Uterus (tissue), 2 donors: ENCODE measurements around the gene TTLL4.

ENCODE experiments used
- POLR2A ChIP-seq, 2 donors: fragments of 450-650 bp; IDR thresholded peaks; one replicate each; pipeline ENCODE4 v1.6.1; 2016; ENCODE audit warnings: antibody characterized with exemption in 2 of 2, mild to moderate bottlenecking in 1 of 2, moderate library complexity in 1 of 2
- TF ChIP-seq, protein P1 (sequence below), 4 experiments: fragments of 200-600 bp in 2 of 4; fragments of 450-650 bp in 2 of 4; sonication (generic) in 2 of 4; IDR thresholded peaks; one replicate each; pipeline ENCODE4 v1.5.1; 2016 to 2019; ENCODE audit warnings: antibody characterized with exemption in 4 of 4, mild to moderate bottlenecking in 2 of 4, moderate library complexity in 1 of 4

- TF ChIP-seq, protein P1, sequence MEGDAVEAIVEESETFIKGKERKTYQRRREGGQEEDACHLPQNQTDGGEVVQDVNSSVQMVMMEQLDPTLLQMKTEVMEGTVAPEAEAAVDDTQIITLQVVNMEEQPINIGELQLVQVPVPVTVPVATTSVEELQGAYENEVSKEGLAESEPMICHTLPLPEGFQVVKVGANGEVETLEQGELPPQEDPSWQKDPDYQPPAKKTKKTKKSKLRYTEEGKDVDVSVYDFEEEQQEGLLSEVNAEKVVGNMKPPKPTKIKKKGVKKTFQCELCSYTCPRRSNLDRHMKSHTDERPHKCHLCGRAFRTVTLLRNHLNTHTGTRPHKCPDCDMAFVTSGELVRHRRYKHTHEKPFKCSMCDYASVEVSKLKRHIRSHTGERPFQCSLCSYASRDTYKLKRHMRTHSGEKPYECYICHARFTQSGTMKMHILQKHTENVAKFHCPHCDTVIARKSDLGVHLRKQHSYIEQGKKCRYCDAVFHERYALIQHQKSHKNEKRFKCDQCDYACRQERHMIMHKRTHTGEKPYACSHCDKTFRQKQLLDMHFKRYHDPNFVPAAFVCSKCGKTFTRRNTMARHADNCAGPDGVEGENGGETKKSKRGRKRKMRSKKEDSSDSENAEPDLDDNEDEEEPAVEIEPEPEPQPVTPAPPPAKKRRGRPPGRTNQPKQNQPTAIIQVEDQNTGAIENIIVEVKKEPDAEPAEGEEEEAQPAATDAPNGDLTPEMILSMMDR (IDR thresholded peaks at IDR 0.05), result no peak
- no peak for TF ChIP-seq POLR2A (IDR thresholded peaks at IDR 0.05)
Measured at GRCh38 chr2:218786133-218786532, 75.5 kb downstream of the TTLL4 start.
